Measurements from ENCODE around the gene SLC5A6. TPM values are rescaled to one million over a fixed set of nuclear protein-coding genes. Genes with fewer than 3 reads are reported as not detected.

The SLC5A6 gene
- 50.1 and 55.5 TPM in 2 replicates for total RNA-seq (2014; rRNA removed; shearing (Covaris generic))
- 47.9 and 60.1 TPM in 2 replicates for total RNA-seq (2022)
- Bru-seq, nascent RNA: percentile 68 among the genes with signal in this experiment
- percentile 81 among the genes with signal in this experiment for BruChase-seq, experiment 1, labeled RNA remaining after a 6-hour chase
- percentile 85 among the genes with signal in this experiment for BruChase-seq, experiment 2, labeled RNA remaining after a 2-hour chase
- long read RNA-seq, transcript SLC5A6-201 (17 exons, 3,231 nt): major isoform, 35 of 107 reads
- long read RNA-seq, partial matches to known transcripts: 14 of 107 reads
- long read RNA-seq, other reads (novel, unspliced or antisense): 58 of 107 reads

DNA sequence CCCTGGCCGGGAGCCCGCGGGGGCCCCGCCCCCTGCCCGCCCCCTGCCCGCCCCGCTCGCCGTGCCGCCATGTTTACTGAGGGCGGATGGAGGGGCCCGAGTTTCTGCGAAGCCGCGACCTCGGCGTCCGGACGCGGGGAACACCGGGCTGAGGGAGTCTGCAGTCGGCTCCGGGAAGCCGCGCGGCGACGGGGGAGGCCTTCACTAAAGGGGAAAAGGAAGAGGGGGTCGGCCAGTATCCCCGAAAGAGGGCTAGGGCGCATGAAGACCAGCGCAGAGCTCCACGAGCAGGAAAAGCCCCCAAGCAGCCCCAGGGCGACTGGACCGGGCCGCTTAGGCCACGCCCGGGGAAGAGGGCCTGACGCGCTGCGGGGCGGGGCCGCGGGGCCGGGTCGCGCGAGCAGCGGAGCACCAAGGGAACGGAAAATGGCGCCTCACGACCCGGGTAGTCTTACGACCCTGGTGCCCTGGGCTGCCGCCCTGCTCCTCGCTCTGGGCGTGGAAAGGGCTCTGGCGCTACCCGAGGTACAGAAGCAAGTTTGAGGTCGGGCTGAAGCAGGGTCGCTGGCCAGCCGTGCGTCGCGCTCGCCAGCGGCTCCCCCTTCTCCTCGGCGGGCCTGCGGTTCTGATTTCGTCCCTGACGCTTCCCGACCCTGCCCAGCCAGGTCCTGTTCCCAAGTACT, at the start of gene SLC5A6, which contains the start of gene ATRAID:
TSS of gene SLC5A6 (minus strand) at position 326 of the 683 bp plus-strand sequence. CDS start 4,618 bp downstream, outside the sequence.
TSS of gene ATRAID (plus strand) at position 99 of the 683 bp plus-strand sequence. CDS start at position 427, 328 bp downstream.
- DNase-seq (ENCODE audit: low spot score): peak; percentile 92
- no TSS peak for BruUV-seq (replicated peaks)
- H3K9me2 ChIP-seq (ENCODE audit: insufficient read depth, low read length): no peaks in the 10 kb centered on the region
- H3K79me2 ChIP-seq (ENCODE audit: insufficient read depth, low read depth, low read length): peaks cover 55% of the 10 kb centered on the region
- peaks cover 56% of the 10 kb centered on the region for H3K4me1 ChIP-seq (ENCODE audit: insufficient read depth, low read length, poor library complexity, severe bottlenecking)
- H2AFZ ChIP-seq (ENCODE audit: low read length): peak within 1 kb of the TSS; percentile 42
- H3K4me2 ChIP-seq (ENCODE audit: low read length): peak within 1 kb of the TSS; percentile 93
- CTCF ChIA-PET (ENCODE audit: unreplicated experiment): no interaction called here
- H3K9me3 ChIP-seq (ENCODE audit: low read length): no peaks in the 10 kb centered on the region
- TF ChIP-seq EZH2phosphoT487 (IDR thresholded peaks at IDR 0.05; ENCODE audit: borderline replicate concordance, low read depth, low read length) (no peak), CTCF (conservative IDR thresholded peaks at IDR 0.05; ENCODE audit: low read length) (no peak)
- H3K36me3 ChIP-seq (ENCODE audit: insufficient read depth, low read length): peaks cover 55% of the 10 kb centered on the region
- H3K27ac ChIP-seq (ENCODE audit: low read depth, low read length, poor library complexity, severe bottlenecking): peak within 1 kb of the TSS; percentile 79
- H3K4me3 ChIP-seq (ENCODE audit: low read depth, low read length, poor library complexity, severe bottlenecking): peak within 1 kb of the TSS; percentile 90
- no peaks in the 10 kb centered on the region for H4K20me1 ChIP-seq (ENCODE audit: insufficient read depth, low read length)
- intact Hi-C loops (cut with micrococcal nuclease; ENCODE audit: unreplicated experiment): loop anchor here (1.0 to 5.0 kb wide), 3 partner anchors 80 to 145 kb away; partner anchors contain the start of genes GTF3C2, KHK and PREB
- POLR2A ChIA-PET: interaction anchor here (0.7 to 1.7 kb wide), 6 partner anchors 15 to 413 kb away, joined by 3 to 5 read pairs (median 3); partner anchors contain the start of gene TMEM214

GRCh38 chr2:27261241-27261925, 49.3 kb upstream of the SLC5A6 start:
- intact Hi-C loops (cut with micrococcal nuclease; ENCODE audit: unreplicated experiment): no loop called here
- Histone ChIP-seq H3K9me3 (ENCODE audit: low read length) (no peaks in the 10 kb centered on the region), H3K4me3 (ENCODE audit: low read depth, low read length, poor library complexity, severe bottlenecking) (peak overlapping the region; percentile 90), H2AFZ (ENCODE audit: low read length) (no peak overlapping the region), H3K79me2 (ENCODE audit: insufficient read depth, low read depth, low read length) (peaks cover 12% of the 10 kb centered on the region; the same call in 1 of the 2 replicates), H3K36me3 (ENCODE audit: insufficient read depth, low read length) (peaks cover 23% of the 10 kb centered on the region), H3K27ac (ENCODE audit: low read depth, low read length, poor library complexity, severe bottlenecking) (no peak overlapping the region), H3K4me2 (ENCODE audit: low read length) (peak overlapping the region; percentile 100), H3K4me1 (ENCODE audit: insufficient read depth, low read length, poor library complexity, severe bottlenecking) (peaks cover 53% of the 10 kb centered on the region), H4K20me1 (ENCODE audit: insufficient read depth, low read length) (no peaks in the 10 kb centered on the region), H3K9me2 (ENCODE audit: insufficient read depth, low read length) (no peaks in the 10 kb centered on the region)
- ChIA-PET POLR2A (interaction anchor here (1.1 kb wide), 1 partner anchor 11 kb away, joined by 3 read pairs; no protein-coding TSS in a partner anchor), CTCF (ENCODE audit: unreplicated experiment) (no interaction called here)
- BruUV-seq (replicated peaks): no TSS peak
- DNase-seq (ENCODE audit: low spot score): no peak
- TF ChIP-seq EZH2phosphoT487 (IDR thresholded peaks at IDR 0.05; ENCODE audit: borderline replicate concordance, low read depth, low read length) (no peak), CTCF (conservative IDR thresholded peaks at IDR 0.05; ENCODE audit: low read length) (no peak)
